OCI-LY3 (cell line): ENCODE data around the gene ZMYND11.

Experiments
- H2AFZ ChIP-seq: fragments of 200-600, 300-600 bp; shearing (Covaris generic); 2 replicates; pipeline ENCODE4 v1.6.0; 2014; ENCODE audit warnings: antibody characterized with exemption, low read depth, low read length
- H3K27ac ChIP-seq: fragments of 200-600, 300-600 bp; sonication (generic); 2 replicates; pipeline ENCODE4 v1.5.1; 2014; ENCODE audit warnings: mild to moderate bottlenecking, low read length, moderate library complexity, mixed read lengths
- H3K27me3 ChIP-seq: fragments of 200-600, 300-600 bp; sonication (generic); 2 replicates; pipeline ENCODE4 v1.6.1; 2014; ENCODE audit warnings: low read depth, low read length, mixed read lengths
- H3K36me3 ChIP-seq: fragments of 200-600, 300-600 bp; sonication (generic); replicated peaks from 2 replicates; pipeline ENCODE3; 2014; ENCODE audit warnings: low read depth, low read length, mixed read lengths
- H3K4me1 ChIP-seq: fragments of 300-600, 200-600 bp; sonication (generic); 2 replicates; pipeline ENCODE4 v1.6.1; 2014; ENCODE audit warnings: low read length, mixed read lengths
- H3K4me2 ChIP-seq: fragments of 200-600, 300-600 bp; sonication (generic); 2 replicates; pipeline ENCODE4 v1.6.1; 2014; ENCODE audit warnings: low read length, mixed read lengths
- H3K4me3 ChIP-seq: fragments of 300-600, 200-600 bp; sonication (generic); 2 replicates; pipeline ENCODE4 v1.5.1; 2014; ENCODE audit warnings: antibody characterized with exemption, mild to moderate bottlenecking, low read length, moderate library complexity
- H3K79me2 ChIP-seq: fragments of 300-600, 200-600 bp; shearing (Covaris generic); 2 replicates; pipeline ENCODE4 v1.6.1; 2014; ENCODE audit warnings: mild to moderate bottlenecking, low read length, mixed read lengths
- H3K9ac ChIP-seq: fragments of 300-600, 200-600 bp; shearing (Covaris generic); 2 replicates; pipeline ENCODE4 v1.6.0; 2014; ENCODE audit warnings: mild to moderate bottlenecking, low read length, moderate library complexity
- H3K9me3 ChIP-seq: fragments of 200-600, 300-600 bp; shearing (Covaris generic); 2 replicates; pipeline ENCODE4 v1.6.1; 2014; ENCODE audit warnings: low read length, mixed read lengths; ENCODE audit not compliant: insufficient read depth
- H4K20me1 ChIP-seq: fragments of 200-600, 300-600 bp; sonication (generic); 2 replicates; pipeline ENCODE4 v1.6.1; 2016; ENCODE audit warnings: low read length, mixed read lengths; ENCODE audit not compliant: insufficient read depth
- EZH2phosphoT487 ChIP-seq: fragments of 200-600 bp; shearing (Covaris generic); IDR thresholded peaks from 2 replicates; pipeline ENCODE4 v1.6.1; 2018; ENCODE audit warnings: antibody characterized with exemption, mixed run types, low read depth
- TF ChIP-seq, protein P1 (sequence below): fragments of 200-600, 300-600 bp; sonication (generic); IDR thresholded peaks from 2 replicates; pipeline ENCODE4 v1.5.1; 2014; ENCODE audit warnings: antibody characterized with exemption, low read length, low read depth

The ZMYND11 gene

GRCh38 chr10:89248-89647, 46.0 kb upstream of the ZMYND11 start:
- Histone ChIP-seq H3K27ac (no peak overlapping the region), H3K36me3 (no peaks in the 10 kb centered on the region)

GRCh38 chr10:90161-90560, 45.1 kb upstream of the ZMYND11 start:
- Histone ChIP-seq H3K9me3 (no peaks in the 10 kb centered on the region), H2AFZ (no peak overlapping the region), H3K27me3 (no peaks in the 10 kb centered on the region), H3K27ac (no peak overlapping the region), H3K36me3 (no peaks in the 10 kb centered on the region), H3K9ac (no peak overlapping the region), H3K4me1 (no peaks in the 10 kb centered on the region), H3K4me2 (no peak overlapping the region), H3K79me2 (no peaks in the 10 kb centered on the region), H4K20me1 (no peaks in the 10 kb centered on the region), H3K4me3 (no peak overlapping the region)
- TF ChIP-seq, protein P1, sequence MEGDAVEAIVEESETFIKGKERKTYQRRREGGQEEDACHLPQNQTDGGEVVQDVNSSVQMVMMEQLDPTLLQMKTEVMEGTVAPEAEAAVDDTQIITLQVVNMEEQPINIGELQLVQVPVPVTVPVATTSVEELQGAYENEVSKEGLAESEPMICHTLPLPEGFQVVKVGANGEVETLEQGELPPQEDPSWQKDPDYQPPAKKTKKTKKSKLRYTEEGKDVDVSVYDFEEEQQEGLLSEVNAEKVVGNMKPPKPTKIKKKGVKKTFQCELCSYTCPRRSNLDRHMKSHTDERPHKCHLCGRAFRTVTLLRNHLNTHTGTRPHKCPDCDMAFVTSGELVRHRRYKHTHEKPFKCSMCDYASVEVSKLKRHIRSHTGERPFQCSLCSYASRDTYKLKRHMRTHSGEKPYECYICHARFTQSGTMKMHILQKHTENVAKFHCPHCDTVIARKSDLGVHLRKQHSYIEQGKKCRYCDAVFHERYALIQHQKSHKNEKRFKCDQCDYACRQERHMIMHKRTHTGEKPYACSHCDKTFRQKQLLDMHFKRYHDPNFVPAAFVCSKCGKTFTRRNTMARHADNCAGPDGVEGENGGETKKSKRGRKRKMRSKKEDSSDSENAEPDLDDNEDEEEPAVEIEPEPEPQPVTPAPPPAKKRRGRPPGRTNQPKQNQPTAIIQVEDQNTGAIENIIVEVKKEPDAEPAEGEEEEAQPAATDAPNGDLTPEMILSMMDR, result no peak
- TF ChIP-seq EZH2phosphoT487, result no peak

More at GRCh38 chr10:89248-89647, 46.0 kb upstream of the ZMYND11 start:
- no peak overlapping the region for H2AFZ ChIP-seq
- no peaks in the 10 kb centered on the region for H3K27me3 ChIP-seq
- H3K9ac ChIP-seq, result no peak overlapping the region
- H4K20me1 ChIP-seq, result no peaks in the 10 kb centered on the region
- H3K4me2 ChIP-seq, result no peak overlapping the region
- H3K4me3 ChIP-seq, result no peak overlapping the region
- no peaks in the 10 kb centered on the region for H3K79me2 ChIP-seq
- no peak for TF ChIP-seq EZH2phosphoT487
- TF ChIP-seq, protein P1, result no peak
- no peaks in the 10 kb centered on the region for H3K4me1 ChIP-seq
- H3K9me3 ChIP-seq, result no peaks in the 10 kb centered on the region

DNA sequence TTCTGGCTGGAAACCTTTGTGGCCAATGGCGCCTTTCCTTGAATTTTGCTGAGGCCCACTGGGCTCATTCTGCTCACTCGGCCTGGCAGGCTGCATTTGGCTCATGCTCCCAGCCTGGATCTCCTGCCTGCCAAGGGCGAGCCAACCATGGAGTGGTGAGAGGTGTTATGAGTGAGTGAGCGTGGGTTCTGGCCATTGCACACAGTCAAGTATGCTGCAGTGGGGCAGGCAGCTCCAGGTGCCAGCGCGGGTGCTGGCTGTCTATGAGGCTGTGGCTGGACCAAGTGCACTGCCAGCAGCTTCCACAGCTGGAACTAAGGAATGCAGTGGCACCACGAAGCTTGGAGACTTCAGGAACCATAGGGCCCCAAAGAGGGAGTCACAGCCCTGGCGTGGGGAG, 43.9 kb upstream of the ZMYND11 start:
- no peak overlapping the region for H2AFZ ChIP-seq
- H3K4me1 ChIP-seq, result no peaks in the 10 kb centered on the region
- H3K27ac ChIP-seq, result no peak overlapping the region
- H4K20me1 ChIP-seq, result no peaks in the 10 kb centered on the region
- no peaks in the 10 kb centered on the region for H3K79me2 ChIP-seq
- no peaks in the 10 kb centered on the region for H3K27me3 ChIP-seq
- H3K4me2 ChIP-seq, result no peak overlapping the region
- no peaks in the 10 kb centered on the region for H3K36me3 ChIP-seq
- no peak overlapping the region for H3K4me3 ChIP-seq
- TF ChIP-seq, protein P1, result no peak
- TF ChIP-seq EZH2phosphoT487, result no peak
- H3K9me3 ChIP-seq, result no peaks in the 10 kb centered on the region; the same call in 1 of the 2 replicates
- H3K9ac ChIP-seq, result no peak overlapping the region

DNA sequence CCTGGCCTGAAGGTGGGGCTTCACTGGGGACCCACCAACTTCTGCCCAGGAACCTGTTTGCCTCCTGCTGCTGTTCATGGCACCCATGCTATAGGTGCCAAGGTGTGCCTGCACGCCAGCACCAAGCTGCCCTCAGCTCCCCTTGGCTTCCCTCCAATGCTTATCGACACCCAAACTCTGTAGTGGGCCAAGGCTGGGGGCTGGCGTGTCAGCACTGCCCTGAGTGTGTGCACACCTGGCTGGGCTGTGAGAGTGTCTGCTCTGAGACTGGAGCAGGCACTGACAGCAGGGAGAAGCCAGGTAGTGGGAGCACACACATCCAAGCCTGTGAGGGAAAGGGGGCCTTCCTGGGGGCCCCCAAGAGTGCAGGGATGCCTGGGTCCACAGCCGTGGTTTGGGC, 43.1 kb upstream of the ZMYND11 start:
- H3K4me3 ChIP-seq, result no peak overlapping the region
- H3K27ac ChIP-seq, result no peak overlapping the region
- H3K9me3 ChIP-seq, result no peaks in the 10 kb centered on the region; the same call in 1 of the 2 replicates
- H3K27me3 ChIP-seq, result no peaks in the 10 kb centered on the region
- H4K20me1 ChIP-seq, result no peaks in the 10 kb centered on the region
- no peak overlapping the region for H3K4me2 ChIP-seq
- H2AFZ ChIP-seq, result no peak overlapping the region
- H3K9ac ChIP-seq, result no peak overlapping the region
- H3K36me3 ChIP-seq, result no peaks in the 10 kb centered on the region
- no peaks in the 10 kb centered on the region for H3K4me1 ChIP-seq
- no peak for TF ChIP-seq EZH2phosphoT487
- TF ChIP-seq, protein P1, result no peak
- H3K79me2 ChIP-seq, result no peaks in the 10 kb centered on the region
